ENCODE data around the gene CTRB1.
"Not testable (repeated sequence)": the region's sequence is repeated elsewhere in the genome, so short reads cannot be mapped to it uniquely, and the experiment has no call there.

Gene CTRB1

GRCh38 chr16:75256696-75257343 lies 38.0 kb downstream of the CTRB1 start:
- DNase-seq (ENCODE audit: low spot score): peak; percentile 66

GRCh38 chr16:75257886-75258806 lies 39.4 kb downstream of the CTRB1 start:
- DNase-seq (ENCODE audit: low spot score): no peak

GRCh38 chr16:75258807-75259141 lies 40.0 kb downstream of the CTRB1 start:
- DNase-seq (ENCODE audit: low spot score): no peak

- DNase-seq (ENCODE audit: low spot score): peak; percentile 46
Measured at GRCh38 chr16:75260851-75261589, 42.2 kb downstream of the CTRB1 start.

GRCh38 chr16:75261590-75262078 lies 42.8 kb downstream of the CTRB1 start:
- peak; percentile 44 for DNase-seq (ENCODE audit: low spot score)

- DNase-seq (ENCODE audit: low spot score): no peak
Measured at GRCh38 chr16:75262104-75262799, 43.5 kb downstream of the CTRB1 start.

GRCh38 chr16:75262800-75263127 lies 44.0 kb downstream of the CTRB1 start:
- DNase-seq (ENCODE audit: low spot score): no peak

- DNase-seq (ENCODE audit: low spot score): no peak
Measured at GRCh38 chr16:75263291-75263962, 44.6 kb downstream of the CTRB1 start.

GRCh38 chr16:75263963-75264445 lies 45.2 kb downstream of the CTRB1 start:
- DNase-seq (ENCODE audit: low spot score): no peak

- DNase-seq (ENCODE audit: low spot score): no peak
Measured at GRCh38 chr16:75264457-75264998, 45.7 kb downstream of the CTRB1 start.

- no peak for DNase-seq (ENCODE audit: low spot score)
Measured at GRCh38 chr16:75264999-75265910, 46.5 kb downstream of the CTRB1 start.

- peak; percentile 94 for DNase-seq (ENCODE audit: low spot score)
Measured at GRCh38 chr16:75265911-75266701, 47.3 kb downstream of the CTRB1 start.

- no peak for DNase-seq (ENCODE audit: low spot score)
Measured at GRCh38 chr16:75266738-75267630, 48.2 kb downstream of the CTRB1 start.

- no peak for DNase-seq (ENCODE audit: low spot score)
Measured at GRCh38 chr16:75267631-75268264, 49.0 kb downstream of the CTRB1 start.

- DNase-seq (ENCODE audit: low spot score): not testable (repeated sequence)
Measured at GRCh38 chr16:75269358-75269757, 50.6 kb downstream of the CTRB1 start.

GRCh38 chr16:75271441-75272096 lies 52.8 kb downstream of the CTRB1 start:
- no peak for DNase-seq (ENCODE audit: low spot score)

- no peak for DNase-seq (ENCODE audit: low spot score)
Measured at GRCh38 chr16:75272097-75272551, 53.3 kb downstream of the CTRB1 start.

Measured in ecto neural progenitor cell (in vitro differentiated cells).